Suprapubic skin (tissue), 3 donors: ENCODE data around the gene SEPTIN5.

Source experiments
- POLR2AphosphoS5 ChIP-seq, 3 donors: sonication (generic); formaldehyde crosslinking; IDR thresholded peaks; one replicate each; pipeline ENCODE4 v1.6.1; 2017; ENCODE audit warnings: antibody characterized with exemption in 3 of 3
- TF ChIP-seq, protein P1 (sequence below), 2 donors: fragments of 200-600 bp in 1 of 2; fragments of 450-650 bp in 1 of 2; sonication (generic) in 1 of 2; IDR thresholded peaks; one replicate each; pipeline ENCODE4 v1.5.1; 2016 to 2019; ENCODE audit warnings: antibody characterized with exemption in 2 of 2, mild to moderate bottlenecking in 1 of 2, moderate library complexity in 1 of 2

GRCh38 chr22:19667872-19668740 lies 46.2 kb upstream of the SEPTIN5 start:
- no peak for TF ChIP-seq POLR2AphosphoS5 (IDR thresholded peaks at IDR 0.05)
- TF ChIP-seq, protein P1, sequence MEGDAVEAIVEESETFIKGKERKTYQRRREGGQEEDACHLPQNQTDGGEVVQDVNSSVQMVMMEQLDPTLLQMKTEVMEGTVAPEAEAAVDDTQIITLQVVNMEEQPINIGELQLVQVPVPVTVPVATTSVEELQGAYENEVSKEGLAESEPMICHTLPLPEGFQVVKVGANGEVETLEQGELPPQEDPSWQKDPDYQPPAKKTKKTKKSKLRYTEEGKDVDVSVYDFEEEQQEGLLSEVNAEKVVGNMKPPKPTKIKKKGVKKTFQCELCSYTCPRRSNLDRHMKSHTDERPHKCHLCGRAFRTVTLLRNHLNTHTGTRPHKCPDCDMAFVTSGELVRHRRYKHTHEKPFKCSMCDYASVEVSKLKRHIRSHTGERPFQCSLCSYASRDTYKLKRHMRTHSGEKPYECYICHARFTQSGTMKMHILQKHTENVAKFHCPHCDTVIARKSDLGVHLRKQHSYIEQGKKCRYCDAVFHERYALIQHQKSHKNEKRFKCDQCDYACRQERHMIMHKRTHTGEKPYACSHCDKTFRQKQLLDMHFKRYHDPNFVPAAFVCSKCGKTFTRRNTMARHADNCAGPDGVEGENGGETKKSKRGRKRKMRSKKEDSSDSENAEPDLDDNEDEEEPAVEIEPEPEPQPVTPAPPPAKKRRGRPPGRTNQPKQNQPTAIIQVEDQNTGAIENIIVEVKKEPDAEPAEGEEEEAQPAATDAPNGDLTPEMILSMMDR (IDR thresholded peaks at IDR 0.05), result no peak
